ENCODE data around the gene CD27. TPM values are rescaled to one million over a fixed set of nuclear protein-coding genes. Genes with fewer than 3 reads are reported as not detected.

CD27 gene
- total RNA-seq, 4 donors from 2014 or later, result 0.16 to 0.89 TPM; not detected in 2

DNA sequence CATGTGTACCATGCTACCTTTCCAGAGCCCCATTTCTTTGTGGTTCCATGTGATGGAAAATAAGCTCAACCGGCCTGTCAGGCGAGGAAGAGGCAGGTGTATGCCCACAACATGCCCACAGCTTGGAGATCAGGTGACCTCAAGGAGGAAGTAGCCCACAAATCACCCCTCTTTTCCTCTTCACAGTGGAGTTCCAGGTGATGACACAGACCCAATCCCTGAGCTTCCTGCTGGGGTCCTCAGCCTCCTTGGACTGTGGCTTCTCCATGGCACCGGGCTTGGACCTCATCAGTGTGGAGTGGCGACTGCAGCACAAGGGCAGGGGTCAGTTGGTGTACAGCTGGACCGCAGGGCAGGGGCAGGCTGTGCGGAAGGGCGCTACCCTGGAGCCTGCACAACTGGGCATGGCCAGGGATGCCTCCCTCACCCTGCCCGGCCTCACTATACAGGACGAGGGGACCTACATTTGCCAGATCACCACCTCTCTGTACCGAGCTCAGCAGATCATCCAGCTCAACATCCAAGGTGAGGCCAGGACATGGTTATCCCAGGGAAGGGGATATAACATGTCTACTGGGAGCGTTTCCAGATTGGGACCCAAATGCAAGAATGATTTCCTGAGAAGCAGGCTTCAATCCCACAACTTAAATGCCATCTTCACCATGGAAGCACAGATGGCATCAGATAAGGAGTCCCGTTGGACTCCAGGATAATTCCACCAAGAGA, 12.6 kb downstream of the CD27 start:
- 87 to 88% methylated on average over 8 to 12 of the region's 12 CpGs for WGBS, 2 donors
- TF ChIP-seq CTCF (IDR thresholded peaks at IDR 0.05), result no peak
- no peak for TF ChIP-seq POLR2A (IDR thresholded peaks at IDR 0.05)
- intact Hi-C loops (cut with DNase I; ENCODE audit: low total_unique reads), result no loop called here
- DNase-seq (ENCODE audit: low spot score in 2 of 2), result peak in 1 of 2 donors; percentile 78
- no peak overlapping the region for H3K4me3 ChIP-seq (ENCODE audit: low read depth, poor library complexity, severe bottlenecking)

DNA sequence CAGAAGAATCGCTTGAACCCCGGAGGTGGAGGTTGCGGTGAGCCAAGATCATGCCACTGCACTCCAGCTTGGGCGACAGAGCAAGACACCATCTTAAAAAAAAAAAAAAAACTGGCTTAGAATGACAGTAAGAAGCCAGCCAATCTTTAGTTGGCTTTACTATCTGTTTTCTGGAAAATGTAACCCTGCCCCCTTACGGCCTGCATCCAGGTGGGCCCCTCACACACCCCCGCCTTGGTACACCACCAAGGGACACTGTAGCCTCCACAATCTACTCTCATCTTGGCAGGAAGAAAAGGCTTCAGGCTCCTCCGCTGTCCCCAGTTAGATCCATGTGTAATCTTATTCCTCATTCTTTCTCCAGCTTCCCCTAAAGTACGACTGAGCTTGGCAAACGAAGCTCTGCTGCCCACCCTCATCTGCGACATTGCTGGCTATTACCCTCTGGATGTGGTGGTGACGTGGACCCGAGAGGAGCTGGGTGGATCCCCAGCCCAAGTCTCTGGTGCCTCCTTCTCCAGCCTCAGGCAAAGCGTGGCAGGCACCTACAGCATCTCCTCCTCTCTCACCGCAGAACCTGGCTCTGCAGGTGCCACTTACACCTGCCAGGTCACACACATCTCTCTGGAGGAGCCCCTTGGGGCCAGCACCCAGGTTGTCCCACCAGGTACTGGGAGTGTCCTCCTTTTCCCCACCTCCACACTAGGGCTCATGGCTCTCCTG, 13.7 kb downstream of the CD27 start:
- intact Hi-C loops (cut with DNase I; ENCODE audit: low total_unique reads), result no loop called here
- H3K4me3 ChIP-seq (ENCODE audit: low read depth, poor library complexity, severe bottlenecking), result no peak overlapping the region
- 85 to 87% methylated on average over 14 of the region's 14 CpGs for WGBS, 2 donors
- DNase-seq (ENCODE audit: low spot score in 2 of 2), result peak in 1 of 2 donors; percentile 61
- no peak for TF ChIP-seq POLR2A (IDR thresholded peaks at IDR 0.05)
- no peak for TF ChIP-seq CTCF (IDR thresholded peaks at IDR 0.05)

- intact Hi-C loops (cut with DNase I; ENCODE audit: low total_unique reads), result no loop called here
- TF ChIP-seq POLR2A (IDR thresholded peaks at IDR 0.05) (no peak), CTCF (IDR thresholded peaks at IDR 0.05) (no peak)
- WGBS, 2 donors, result 91 to 95% methylated on average over 2 of the region's 2 CpGs
- no peak for DNase-seq (ENCODE audit: low spot score in 2 of 2)
- no peak overlapping the region for H3K4me3 ChIP-seq (ENCODE audit: low read depth, poor library complexity, severe bottlenecking)
Observed at GRCh38 chr12:6459004-6459337, 14.2 kb downstream of the CD27 start.

DNA sequence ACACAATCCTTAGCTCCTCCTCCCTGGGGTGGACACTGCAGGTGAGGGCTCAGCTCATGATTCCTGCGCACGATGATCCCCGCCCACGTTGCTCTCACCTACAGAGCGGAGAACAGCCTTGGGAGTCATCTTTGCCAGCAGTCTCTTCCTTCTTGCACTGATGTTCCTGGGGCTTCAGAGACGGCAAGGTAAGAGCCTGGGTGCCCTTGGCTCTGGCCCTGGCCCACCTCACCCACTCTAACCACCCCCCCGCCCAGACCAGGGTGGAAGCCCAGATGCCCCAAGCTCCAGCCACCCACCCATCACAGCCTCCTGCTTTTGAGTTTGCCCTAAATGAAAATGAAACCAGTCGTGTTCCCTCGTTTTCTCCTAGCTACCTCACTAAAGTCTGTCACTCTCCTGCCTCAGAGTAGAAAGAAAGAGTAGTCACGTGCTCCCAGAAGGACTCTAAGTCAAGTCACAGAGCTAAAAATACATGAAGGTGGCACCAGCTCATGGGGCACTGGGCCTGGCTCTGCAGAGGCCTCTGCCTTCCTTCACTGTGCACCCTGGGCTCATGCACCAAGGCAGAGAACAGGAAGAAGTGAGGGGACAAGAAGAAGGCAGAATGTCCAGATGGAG, 16.1 kb downstream of the CD27 start:
- peak in 1 of 2 donors; percentile 65 for DNase-seq (ENCODE audit: low spot score in 2 of 2)
- intact Hi-C loops (cut with DNase I; ENCODE audit: low total_unique reads), result no loop called here
- TF ChIP-seq POLR2A (IDR thresholded peaks at IDR 0.05), result no peak
- TF ChIP-seq CTCF (IDR thresholded peaks at IDR 0.05), result no peak
- H3K4me3 ChIP-seq (ENCODE audit: low read depth, poor library complexity, severe bottlenecking), result no peak overlapping the region
- WGBS, 2 donors, result 82 to 86% methylated on average over 10 of the region's 10 CpGs

GRCh38 chr12:6461401-6462233, 16.9 kb downstream of the CD27 start:
- DNase-seq (ENCODE audit: low spot score in 2 of 2), result peak; percentile 49 to 87
- WGBS, 2 donors, result 73 to 80% methylated on average over 15 of the region's 15 CpGs
- intact Hi-C loops (cut with DNase I; ENCODE audit: low total_unique reads), result no loop called here
- H3K4me3 ChIP-seq (ENCODE audit: low read depth, poor library complexity, severe bottlenecking), result no peak overlapping the region
- TF ChIP-seq CTCF (IDR thresholded peaks at IDR 0.05) (no peak), POLR2A (IDR thresholded peaks at IDR 0.05) (no peak)

All from lower leg skin (tissue), 4 donors.